Putamen (tissue), 1 donor: Measurements from ENCODE around the gene RPTOR.
A peak's percentile ranks its signal among the peaks of the same experiment; 100 is the strongest.

Experiments used
- DNase-seq: peaks from one replicate; pipeline ENCODE4 v3.0.0-alpha.2; 2016; ENCODE audit warnings: low spot score

The RPTOR gene

GRCh38 chr17:80588702-80589383, 44.2 kb downstream of the RPTOR start:
- no peak for DNase-seq

- DNase-seq: no peak
These were observed 47.1 kb downstream of the RPTOR start for GRCh38 chr17:80591788-80592187.

- no peak for DNase-seq
These were observed 47.6 kb downstream of the RPTOR start for GRCh38 chr17:80592243-80592642.

GRCh38 chr17:80593181-80593580, 48.5 kb downstream of the RPTOR start:
- no peak for DNase-seq

- peak; percentile 7 for DNase-seq
These were observed 50.0 kb downstream of the RPTOR start for GRCh38 chr17:80594431-80595269.

GRCh38 chr17:80596760-80597608, 52.3 kb downstream of the RPTOR start:
- DNase-seq: no peak

GRCh38 chr17:80598813-80599545, 54.3 kb downstream of the RPTOR start:
- no peak for DNase-seq

GRCh38 chr17:80599546-80600305, 55.1 kb downstream of the RPTOR start:
- DNase-seq: no peak

GRCh38 chr17:80601146-80601545, 56.5 kb downstream of the RPTOR start:
- DNase-seq: no peak

GRCh38 chr17:80603396-80603795, 58.8 kb downstream of the RPTOR start:
- no peak for DNase-seq

- DNase-seq: no peak
These were observed 59.5 kb downstream of the RPTOR start for GRCh38 chr17:80604009-80604669.

- no peak for DNase-seq
These were observed 60.0 kb downstream of the RPTOR start for GRCh38 chr17:80604670-80605010.

- no peak for DNase-seq
These were observed 60.9 kb downstream of the RPTOR start for GRCh38 chr17:80605326-80606066.

- no peak for DNase-seq
These were observed 63.7 kb downstream of the RPTOR start for GRCh38 chr17:80608326-80608725.

- DNase-seq: no peak
These were observed 65.1 kb downstream of the RPTOR start for GRCh38 chr17:80609757-80610156.

- no peak for DNase-seq
These were observed 67.2 kb downstream of the RPTOR start for GRCh38 chr17:80611816-80612215.

- DNase-seq: no peak
These were observed 68.5 kb downstream of the RPTOR start for GRCh38 chr17:80612997-80613731.

- no peak for DNase-seq
These were observed 69.1 kb downstream of the RPTOR start for GRCh38 chr17:80613732-80614071.

GRCh38 chr17:80614332-80615047, 69.9 kb downstream of the RPTOR start:
- DNase-seq: no peak
